Heart right ventricle (tissue), 16 donors: ENCODE data around the gene RNF181. TPM values are rescaled to one million over a fixed set of nuclear protein-coding genes. Genes with fewer than 3 reads are reported as not detected.

Source experiments
- ATAC-seq, 8 donors: fragments of 200-7000 bp; cut with Tn5 transposase; one replicate each; pipeline ENCODE4 v1.9.1; 2020; ENCODE audit warnings: mild to moderate bottlenecking in 8 of 8, moderate library complexity in 8 of 8, moderate number of reproducible peaks in 1 of 8
- DNase-seq, 2 donors: peaks; one replicate each; pipeline ENCODE4 v3.0.0-alpha.2; 2020
- H3K27ac ChIP-seq, 10 donors: fragments of 200-600 bp; sonication (generic) in 2 of 10; one replicate each; pipeline versions ENCODE4 v1.5.0 to v1.8.0; 2020 to 2022; ENCODE audit warnings: mild to moderate bottlenecking in 3 of 10
- H3K27me3 ChIP-seq, 7 donors: fragments of 200-600 bp; one replicate each; pipeline ENCODE4 v1.8.0; 2021 to 2022; ENCODE audit warnings: mild to moderate bottlenecking in 2 of 7
- H3K36me3 ChIP-seq, 9 donors: fragments of 200-600 bp; sonication (generic) in 1 of 9; one replicate each; pipeline versions ENCODE4 v1.5.0 to v1.8.0; 2020 to 2022; ENCODE audit warnings: mild to moderate bottlenecking in 2 of 9
- H3K4me1 ChIP-seq, 9 donors: fragments of 200-600 bp; sonication (generic) in 1 of 9; one replicate each; pipeline versions ENCODE4 v1.5.0 to v1.8.0; 2020 to 2022; ENCODE audit warnings: mild to moderate bottlenecking in 4 of 9
- H3K4me3 ChIP-seq, 10 donors: fragments of 200-600 bp; sonication (generic) in 2 of 10; one replicate each; pipeline versions ENCODE4 v1.5.0 to v1.8.0; 2020 to 2022; ENCODE audit warnings: mild to moderate bottlenecking in 7 of 10, moderate library complexity in 2 of 10
- H3K9me3 ChIP-seq, 11 donors: fragments of 200-600 bp in 10 of 11; sonication (generic) in 2 of 11; one replicate each; pipeline versions ENCODE4 v1.5.0 to v1.8.0; 2013 to 2022; ENCODE audit warnings: mild to moderate bottlenecking in 2 of 11, control low read depth in 1 of 11, moderate library complexity in 1 of 11
- CTCF ChIP-seq, 9 donors: fragments of 200-600 bp; sonication (generic) in 2 of 9; IDR thresholded peaks; one replicate each; pipeline versions ENCODE4 v1.5.0 to v1.8.0; 2021 to 2022; ENCODE audit warnings: antibody characterized with exemption in 9 of 9, mild to moderate bottlenecking in 5 of 9, moderate library complexity in 1 of 9
- WGBS, 2 donors: extraction: QIAGEN DNeasy Blood & Tissue Kit; methylation state at CpG; one replicate each; pipeline ENCODE4 v1.1.7; 2013; ENCODE audit warnings: inconsistent platforms in 1 of 2; 5-methylcytosine and 5-hydroxymethylcytosine counted together
- intact Hi-C, 10 donors: fragments of 100-400 bp; cut with DNase I; formaldehyde crosslinking; loops; one replicate each; pipeline versions ENCODE4 v1.11.1 to v1.14.2; 2022
- polyA plus RNA-seq, 2 donors: library from polyadenylated mRNA; stranded (reverse); fragments of 200-250 nt; gene quantifications; one replicate each; pipeline ENCODE4 v1.2.3, GENCODE V29; 2013
- total RNA-seq, 10 donors: library from RNA; stranded (reverse); fragmentation: NEBNext Ultra II Directional in 3 of 10; extraction: Animal tissue kit (Norgen Biotek cat#: 25700) in 3 of 10; gene quantifications; one replicate each; pipeline versions ENCODE4 v1.2.1 to v1.2.4, GENCODE V29; 2021 to 2023
- donor health status: Arrhythmogenic right ventricular cardiomyopathy.
- donor health status: ischemic (EF 13 %, LVEDD 7.1; RV severe dilation, severe dysfunction).
- donor health status: healthy with polysubstance abuse.
- donor health status: DM: no; HTN: yes; CAD: no.
- donor health status: DM: no; HTN: no; CAD: no.
- donor health status: ischemic (EF 25% LVEDD 6.9; RV normal size, moderate dysfunction).
- donor health status: ischemic (EF 25% LVEDD 5.7; RV mildly dilated, moderate dysfunction).
- donor health status: healthy.
- donor health status: DM: yes; HTN: yes; CAD: no.
- donor health status: Ischemic cardiomyopathy.
- donor health status: ischemic (EF 35%, LVEDD 5.7; RV mildly dilated, moderate dysfunction).
- donor health status: nonischemic (EF 11% LVEDD 7.7; RV severe dilation, severe dysfunction).
- donor health status: DM: yes; HTN: yes; CAD: no.
- donor health status: PGD.
- donor health status: ischemic (EF 29% LVEDD 5.4; RV normal size, mild dysfunction).
- donor health status: nonischemic (EF 23%, LVEDD 6.1; RV moderate dilation, normal function).

RNF181 gene
- total and polyA plus RNA-seq, 12 donors, result 74.7 to 282 (median 84.2) TPM

DNA sequence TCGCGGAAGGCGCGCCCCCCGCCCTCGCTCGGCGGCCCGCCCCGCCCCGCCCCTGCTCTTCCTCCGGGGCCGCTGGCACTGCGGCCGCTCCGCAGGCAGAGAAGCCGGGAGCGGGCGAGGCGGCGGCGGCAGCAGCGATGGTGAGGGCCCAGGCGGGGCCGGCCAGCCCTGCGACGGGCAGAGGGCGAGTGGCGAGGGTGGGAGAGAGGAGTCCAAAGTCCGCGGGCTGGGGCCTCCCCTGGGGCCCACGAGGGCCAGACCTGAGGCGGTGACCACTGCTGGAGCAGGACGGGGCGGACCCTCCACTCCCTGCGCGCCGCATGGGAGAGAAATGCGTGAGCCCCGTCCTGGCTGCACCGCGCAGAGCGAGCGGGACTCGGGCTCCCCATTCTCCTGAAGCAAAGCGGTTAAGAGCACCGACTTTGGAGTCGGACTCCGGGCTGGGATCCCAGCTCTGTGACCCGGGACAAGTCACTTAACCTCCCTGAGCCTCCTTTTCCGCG lies 11.1 kb upstream of the RNF181 start, which contains the start of gene VAMP5:
TSS of gene VAMP5 (plus strand) at position 78 of the 503 bp plus-strand sequence. CDS start at position 138, 60 bp downstream.
- TF ChIP-seq CTCF (IDR thresholded peaks at IDR 0.05), result no peak
- Histone ChIP-seq H3K36me3 (peaks cover 0 to 15% (median 0%) of the 10 kb centered on the region in 9 donors), H3K27me3 (no peaks in the 10 kb centered on the region), H3K27ac (peak within 1 kb of the TSS; percentile 62 to 97 (median 93)), H3K4me1 (peaks cover 9 to 80% (median 64%) of the 10 kb centered on the region in 9 donors), H3K4me3 (peak within 1 kb of the TSS; percentile 45 to 83 (median 76)), H3K9me3 (no peaks in the 10 kb centered on the region)
- ATAC-seq (peak; percentile 55 to 69 (median 62)), DNase-seq (peak in 1 of 2 donors; percentile 57)
- intact Hi-C loops, result no loop called here
- WGBS, 2 donors, result 6% methylated on average over 50 to 52 of the region's 52 CpGs

GRCh38 chr2:85584857-85585780 lies 10.4 kb upstream of the RNF181 start:
- no peak for TF ChIP-seq CTCF (IDR thresholded peaks at IDR 0.05)
- DNase-seq, result peak in 1 of 2 donors; percentile 54
- intact Hi-C loops, result no loop called here
- 31 to 46% methylated on average over 9 of the region's 9 CpGs for WGBS, 2 donors
- Histone ChIP-seq H3K36me3 (peaks cover 0 to 15% (median 0%) of the 10 kb centered on the region in 9 donors), H3K27me3 (no peaks in the 10 kb centered on the region), H3K4me1 (peaks cover 11 to 80% (median 64%) of the 10 kb centered on the region in 9 donors), H3K4me3 (peak overlapping the region; percentile 45 to 83 (median 76)), H3K9me3 (no peaks in the 10 kb centered on the region), H3K27ac (peak overlapping the region; percentile 62 to 97 (median 93))
- peak; percentile 36 to 78 (median 68) for ATAC-seq

GRCh38 chr2:85585781-85586105 lies 9.8 kb upstream of the RNF181 start:
- DNase-seq (no peak), ATAC-seq (peak in 3 of 8 donors; percentile 0 to 3 (median 2))
- H3K4me3 ChIP-seq, result peak overlapping the region in 8 of 10 donors; percentile 55 to 83 (median 78)
- no peak for TF ChIP-seq CTCF (IDR thresholded peaks at IDR 0.05)
- H3K9me3 ChIP-seq, result no peaks in the 10 kb centered on the region
- 50 to 77% methylated on average over 1 of the region's 1 CpG for WGBS, 2 donors
- H3K4me1 ChIP-seq, result peaks cover 13 to 82% (median 67%) of the 10 kb centered on the region in 9 donors
- intact Hi-C loops, result no loop called here
- peak overlapping the region; percentile 21 to 97 (median 93) for H3K27ac ChIP-seq
- H3K36me3 ChIP-seq, result peaks cover 0 to 15% (median 0%) of the 10 kb centered on the region in 9 donors
- no peaks in the 10 kb centered on the region for H3K27me3 ChIP-seq

- Histone ChIP-seq H3K4me3 (no peak overlapping the region), H3K27me3 (no peaks in the 10 kb centered on the region), H3K4me1 (peaks cover 17 to 91% (median 84%) of the 10 kb centered on the region in 9 donors), H3K9me3 (no peaks in the 10 kb centered on the region), H3K27ac (peak overlapping the region; percentile 63 to 97 (median 86)), H3K36me3 (peaks cover 0 to 12% (median 0%) of the 10 kb centered on the region in 9 donors)
- intact Hi-C loops, result no loop called here
- DNase-seq (no peak), ATAC-seq (no peak)
- no peak for TF ChIP-seq CTCF (IDR thresholded peaks at IDR 0.05)
- WGBS, 2 donors, result 70 to 78% methylated on average over 4 of the region's 4 CpGs
These were observed 7.3 kb upstream of the RNF181 start for GRCh38 chr2:85588236-85588635.
